ENCODE results near the gene SFT2D3. TPM values are rescaled to one million over a fixed set of nuclear protein-coding genes. Genes with fewer than 3 reads are reported as not detected.

SFT2D3 gene
- total RNA-seq, 4 donors from 2014 or later = 3.3 to 10.5 (median 5.9) TPM

DNA sequence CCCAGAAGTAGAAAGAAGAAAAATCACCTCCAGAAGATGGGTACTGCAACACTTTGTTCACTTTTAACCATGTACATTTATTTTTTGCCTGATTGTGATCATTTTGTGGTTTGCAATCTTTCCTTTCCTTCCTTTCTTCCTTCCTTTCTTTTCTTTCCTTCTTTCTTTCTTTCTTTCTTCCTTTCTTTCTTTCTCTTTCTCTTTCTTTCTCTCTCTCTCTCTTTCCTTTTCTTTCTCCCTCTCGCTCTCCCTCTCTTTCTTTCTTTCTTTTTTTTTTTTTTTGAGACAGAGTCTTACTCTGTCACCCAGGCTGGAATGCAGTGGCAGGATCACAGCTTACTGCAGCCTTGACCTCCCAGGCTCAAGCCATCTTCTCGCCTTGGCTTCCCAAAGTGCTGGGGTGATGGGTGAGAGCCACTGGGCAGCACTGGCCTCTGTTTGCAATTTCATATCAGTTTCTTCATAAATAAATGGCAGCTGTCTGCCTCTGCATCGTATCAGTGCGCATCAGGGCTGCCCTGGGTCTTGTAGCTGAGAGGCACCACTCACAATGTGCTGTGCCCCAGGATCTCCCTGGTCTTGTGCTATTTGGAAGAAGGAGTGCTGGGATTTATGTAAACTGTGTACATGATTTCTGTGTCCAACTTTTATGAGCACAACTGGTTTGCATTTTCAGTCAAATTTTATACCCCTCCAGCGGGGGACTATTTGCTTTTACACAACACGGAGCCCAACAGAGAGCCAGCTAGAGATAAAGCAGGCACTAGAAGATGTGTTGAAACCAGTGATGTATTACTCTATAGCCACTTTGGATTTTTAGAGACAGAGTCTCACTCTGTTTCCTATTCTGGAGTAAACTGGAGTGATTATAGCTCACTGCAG, 19.1 kb upstream of the SFT2D3 start:
- WGBS, 2 donors = 88 to 89% methylated on average over 4 to 6 of the region's 6 CpGs
- Histone ChIP-seq H3K27me3 (peaks cover 0 to 4% (median 0%) of the 10 kb centered on the region in 4 donors), H3K36me3 (no peaks in the 10 kb centered on the region), H3K4me3 (no peak overlapping the region), H3K27ac (peak overlapping the region in 1 of 4 donors; percentile 50), H3K4me1 (peaks cover 4 to 58% (median 7%) of the 10 kb centered on the region in 3 donors), H3K9me3 (no peaks in the 10 kb centered on the region)
- TF ChIP-seq, protein P1, sequence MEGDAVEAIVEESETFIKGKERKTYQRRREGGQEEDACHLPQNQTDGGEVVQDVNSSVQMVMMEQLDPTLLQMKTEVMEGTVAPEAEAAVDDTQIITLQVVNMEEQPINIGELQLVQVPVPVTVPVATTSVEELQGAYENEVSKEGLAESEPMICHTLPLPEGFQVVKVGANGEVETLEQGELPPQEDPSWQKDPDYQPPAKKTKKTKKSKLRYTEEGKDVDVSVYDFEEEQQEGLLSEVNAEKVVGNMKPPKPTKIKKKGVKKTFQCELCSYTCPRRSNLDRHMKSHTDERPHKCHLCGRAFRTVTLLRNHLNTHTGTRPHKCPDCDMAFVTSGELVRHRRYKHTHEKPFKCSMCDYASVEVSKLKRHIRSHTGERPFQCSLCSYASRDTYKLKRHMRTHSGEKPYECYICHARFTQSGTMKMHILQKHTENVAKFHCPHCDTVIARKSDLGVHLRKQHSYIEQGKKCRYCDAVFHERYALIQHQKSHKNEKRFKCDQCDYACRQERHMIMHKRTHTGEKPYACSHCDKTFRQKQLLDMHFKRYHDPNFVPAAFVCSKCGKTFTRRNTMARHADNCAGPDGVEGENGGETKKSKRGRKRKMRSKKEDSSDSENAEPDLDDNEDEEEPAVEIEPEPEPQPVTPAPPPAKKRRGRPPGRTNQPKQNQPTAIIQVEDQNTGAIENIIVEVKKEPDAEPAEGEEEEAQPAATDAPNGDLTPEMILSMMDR (IDR thresholded peaks at IDR 0.05) = no peak
- no peak for TF ChIP-seq POLR2A (IDR thresholded peaks at IDR 0.05)
- intact Hi-C loops (cut with DNase I) = no loop called here
- no peak for DNase-seq

DNA sequence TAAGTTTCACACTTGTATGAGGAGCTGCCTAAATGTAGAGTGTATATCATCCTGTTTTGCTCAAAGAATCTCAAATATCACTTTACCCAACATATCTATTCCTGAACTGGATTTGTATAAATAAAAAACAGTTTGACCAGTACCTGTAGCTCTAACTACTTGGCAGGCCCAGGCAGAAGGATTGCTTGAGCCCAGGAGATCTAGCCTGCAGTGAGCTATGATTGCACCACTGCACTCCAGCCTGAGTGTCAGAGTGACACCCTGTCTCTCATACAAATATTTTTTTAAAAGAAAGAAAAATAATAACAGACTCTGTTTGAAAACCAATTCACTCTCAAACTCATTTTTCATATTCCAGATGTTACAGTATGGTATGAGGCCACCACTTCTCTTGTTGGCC, 18.2 kb upstream of the SFT2D3 start:
- peak overlapping the region in 1 of 4 donors; percentile 50 for H3K27ac ChIP-seq
- intact Hi-C loops (cut with DNase I) = no loop called here
- no peaks in the 10 kb centered on the region for H3K36me3 ChIP-seq
- peaks cover 0 to 4% (median 0%) of the 10 kb centered on the region in 4 donors for H3K27me3 ChIP-seq
- DNase-seq = no peak
- H3K9me3 ChIP-seq = no peaks in the 10 kb centered on the region
- no peak for TF ChIP-seq POLR2A (IDR thresholded peaks at IDR 0.05)
- TF ChIP-seq, protein P1 (IDR thresholded peaks at IDR 0.05) = no peak
- H3K4me3 ChIP-seq = no peak overlapping the region
- H3K4me1 ChIP-seq = peaks cover 4 to 58% (median 7%) of the 10 kb centered on the region in 3 donors

DNA sequence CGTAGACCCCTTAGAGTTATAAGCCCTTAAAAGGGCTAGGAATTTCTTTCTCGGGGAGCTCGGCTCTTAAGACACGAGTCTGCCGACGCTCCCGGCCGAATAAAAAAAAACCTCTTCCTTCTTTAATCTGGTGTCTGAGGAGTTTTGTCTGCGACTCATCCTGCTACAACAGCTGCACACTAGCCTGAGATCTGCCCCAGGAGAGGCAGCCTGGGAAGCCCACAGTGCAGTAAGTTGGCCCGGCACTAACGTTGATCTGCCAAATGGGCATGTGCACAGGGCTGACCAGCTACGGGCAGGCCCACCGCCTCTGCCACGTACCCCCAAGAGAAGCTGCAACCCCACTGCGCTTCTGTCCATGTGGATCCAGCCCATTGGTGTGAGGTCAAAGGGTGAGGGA, 17.5 kb upstream of the SFT2D3 start:
- Histone ChIP-seq H3K36me3 (no peaks in the 10 kb centered on the region), H3K27me3 (no peaks in the 10 kb centered on the region), H3K9me3 (no peaks in the 10 kb centered on the region), H3K4me1 (peaks cover 4 to 58% (median 7%) of the 10 kb centered on the region in 3 donors), H3K4me3 (no peak overlapping the region), H3K27ac (peak overlapping the region in 2 of 4 donors; percentile 42 to 50)
- DNase-seq = no peak
- WGBS, 2 donors = 53 to 83% methylated on average over 8 to 11 of the region's 15 CpGs
- intact Hi-C loops (cut with DNase I) = no loop called here
- TF ChIP-seq, protein P1 (IDR thresholded peaks at IDR 0.05) = no peak
- TF ChIP-seq POLR2A (IDR thresholded peaks at IDR 0.05) = no peak

DNA sequence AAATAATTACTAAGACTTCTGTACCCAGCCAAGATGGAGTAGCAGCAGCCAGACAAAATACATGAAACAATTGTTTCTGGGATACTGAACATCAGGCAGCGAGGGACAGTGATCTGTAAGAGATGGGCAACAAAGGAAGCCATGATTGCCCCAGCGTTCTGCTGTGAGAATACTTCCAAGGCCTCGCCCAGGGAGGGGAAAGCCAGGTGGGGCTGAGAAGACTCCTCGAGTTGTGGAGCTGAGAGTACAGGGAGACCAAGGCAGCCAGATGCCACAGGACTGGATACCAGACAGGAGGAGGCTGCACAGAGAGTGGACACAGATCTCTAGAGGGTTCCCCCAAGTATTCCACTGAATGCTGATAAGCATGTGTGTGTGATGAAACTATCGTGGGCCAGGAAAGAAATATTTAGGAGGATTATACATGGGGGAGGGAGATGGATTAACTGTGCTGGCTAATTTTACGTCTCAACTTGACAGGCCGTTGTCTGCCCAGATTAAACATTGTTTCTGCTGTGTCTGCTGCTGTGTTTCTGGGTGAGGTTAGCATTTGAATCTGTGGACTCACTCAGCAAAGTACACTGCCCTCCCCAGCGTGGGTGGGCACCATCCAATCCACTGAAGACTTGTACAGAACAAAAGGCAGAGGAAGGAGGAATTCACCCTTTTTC, 15.8 kb upstream of the SFT2D3 start:
- TF ChIP-seq, protein P1 (IDR thresholded peaks at IDR 0.05) = no peak
- no peak for TF ChIP-seq POLR2A (IDR thresholded peaks at IDR 0.05)
- H3K4me3 ChIP-seq = no peak overlapping the region
- peak overlapping the region in 3 of 4 donors; percentile 13 to 34 (median 32) for H3K27ac ChIP-seq
- intact Hi-C loops (cut with DNase I) = no loop called here
- peaks cover 0 to 6% (median 6%) of the 10 kb centered on the region in 3 donors for H3K9me3 ChIP-seq
- H3K4me1 ChIP-seq = peaks cover 4 to 51% (median 7%) of the 10 kb centered on the region in 3 donors
- H3K27me3 ChIP-seq = no peaks in the 10 kb centered on the region
- 40 to 52% methylated on average over 8 of the region's 8 CpGs for WGBS, 2 donors
- H3K36me3 ChIP-seq = no peaks in the 10 kb centered on the region
- DNase-seq = no peak

DNA sequence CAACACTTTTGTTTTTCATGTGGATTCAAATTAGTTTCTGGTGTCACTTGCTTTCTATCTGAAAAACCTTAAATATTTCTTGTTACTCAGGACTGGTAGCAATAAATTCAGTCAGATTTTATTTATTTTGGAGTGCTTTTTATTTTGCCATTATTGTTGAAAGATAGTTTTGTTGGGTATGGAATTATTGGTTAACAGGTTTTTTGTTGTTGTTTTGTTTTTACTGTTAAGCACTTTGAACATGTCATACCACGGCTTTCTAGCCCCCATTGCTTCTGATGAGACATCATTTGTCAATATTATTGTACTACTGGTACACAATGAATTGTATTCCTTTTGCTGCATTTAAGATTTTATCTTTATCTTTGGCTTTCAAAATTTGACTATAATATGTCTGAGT, 12.9 kb upstream of the SFT2D3 start:
- Histone ChIP-seq H3K27ac (no peak overlapping the region), H3K4me1 (peaks cover 0 to 24% (median 0%) of the 10 kb centered on the region in 3 donors), H3K9me3 (peaks cover 0 to 13% (median 12%) of the 10 kb centered on the region in 3 donors), H3K27me3 (no peaks in the 10 kb centered on the region), H3K36me3 (no peaks in the 10 kb centered on the region), H3K4me3 (no peak overlapping the region)
- no peak for DNase-seq
- intact Hi-C loops (cut with DNase I) = no loop called here
- 64 to 70% methylated on average over 1 of the region's 1 CpG for WGBS, 2 donors
- TF ChIP-seq POLR2A (IDR thresholded peaks at IDR 0.05) = no peak
- TF ChIP-seq, protein P1 (IDR thresholded peaks at IDR 0.05) = no peak

All from esophagus squamous epithelium (tissue), 5 donors.